GM10847 (cell line): ENCODE measurements around the gene CDON.

Experiments
- POLR2A ChIP-seq: IDR thresholded peaks from 2 replicates; pipeline ENCODE4 v1.6.1; 2011; ENCODE audit not compliant: insufficient read length; ENCODE audit errors: extremely low read depth

CDON gene

GRCh38 chr11:126061707-126062678 lies 673 bp downstream of the CDON start:
- no peak for TF ChIP-seq POLR2A

- no peak for TF ChIP-seq POLR2A
These were observed 1.9 kb downstream of the CDON start for GRCh38 chr11:126060757-126061171.

DNA sequence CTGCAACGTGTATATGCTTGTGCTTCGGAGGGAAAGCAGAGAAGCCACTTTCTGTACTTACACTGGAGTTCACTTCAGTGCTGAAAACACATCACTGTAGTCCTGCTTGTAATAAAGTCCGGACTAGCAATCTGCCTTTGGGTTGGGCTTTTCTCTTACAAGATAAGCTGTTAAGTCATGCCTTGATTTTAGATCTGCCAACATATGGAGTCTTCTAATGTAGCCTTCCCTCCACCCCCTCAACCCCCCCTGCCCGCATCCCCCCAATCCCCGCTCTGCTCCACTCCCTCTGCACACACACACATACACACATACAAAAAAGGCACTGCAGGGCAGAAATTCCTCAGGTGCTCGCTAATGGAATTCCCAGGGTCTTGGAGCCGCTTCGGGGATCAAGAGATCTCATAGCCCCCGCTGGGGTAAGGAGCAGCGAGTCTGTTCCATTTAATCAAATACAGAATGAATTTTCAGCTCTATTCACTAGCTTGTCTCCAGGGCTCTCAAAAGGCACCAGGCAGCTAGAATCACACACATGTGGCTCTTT lies 3.4 kb downstream of the CDON start:
- TF ChIP-seq POLR2A = no peak

DNA sequence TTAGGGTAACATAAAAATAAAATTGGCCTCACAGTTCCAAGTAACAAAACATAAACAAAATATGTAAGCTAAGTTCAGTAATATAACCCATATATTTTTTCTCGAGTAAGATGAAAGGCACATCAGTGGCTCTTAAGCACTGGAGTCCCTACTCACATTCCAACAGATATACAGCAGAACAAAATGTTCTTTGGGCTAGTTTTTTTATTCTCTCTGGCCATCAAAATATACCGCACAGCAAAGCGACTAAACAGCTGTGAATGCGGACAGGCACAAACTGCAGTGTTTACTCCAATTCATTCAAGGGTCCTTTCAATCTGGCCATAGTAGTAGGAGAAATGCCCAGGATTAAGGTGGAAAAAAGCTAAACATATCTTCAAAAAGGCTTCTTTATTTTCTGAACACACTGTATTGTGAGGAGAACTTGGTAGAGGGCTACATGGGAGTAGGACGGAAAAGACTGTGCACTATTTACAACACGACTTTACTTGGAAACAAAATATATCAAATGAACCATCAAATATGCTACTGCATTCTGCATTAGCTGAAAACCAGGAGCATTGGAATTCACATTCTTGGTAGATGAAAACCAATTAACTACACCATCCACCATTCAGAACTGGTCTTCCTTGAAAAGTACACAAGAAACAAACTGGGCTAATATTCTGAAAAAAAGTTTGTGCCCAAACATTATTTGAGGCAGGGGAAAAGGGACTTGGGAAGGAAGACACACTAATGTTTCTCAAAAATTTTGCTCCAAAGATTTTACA lies 4.4 kb downstream of the CDON start:
- no peak for TF ChIP-seq POLR2A

- no peak for TF ChIP-seq POLR2A
These were observed 7.8 kb downstream of the CDON start for GRCh38 chr11:126054882-126055281.

GRCh38 chr11:126054408-126054807 lies 8.3 kb downstream of the CDON start:
- no peak for TF ChIP-seq POLR2A

GRCh38 chr11:126053415-126054286 lies 9.0 kb downstream of the CDON start:
- no peak for TF ChIP-seq POLR2A

- TF ChIP-seq POLR2A = no peak
These were observed 11.5 kb downstream of the CDON start for GRCh38 chr11:126051117-126051516.

GRCh38 chr11:126049159-126049558 lies 13.5 kb downstream of the CDON start:
- no peak for TF ChIP-seq POLR2A

GRCh38 chr11:126048197-126048596 lies 14.5 kb downstream of the CDON start:
- TF ChIP-seq POLR2A = no peak

DNA sequence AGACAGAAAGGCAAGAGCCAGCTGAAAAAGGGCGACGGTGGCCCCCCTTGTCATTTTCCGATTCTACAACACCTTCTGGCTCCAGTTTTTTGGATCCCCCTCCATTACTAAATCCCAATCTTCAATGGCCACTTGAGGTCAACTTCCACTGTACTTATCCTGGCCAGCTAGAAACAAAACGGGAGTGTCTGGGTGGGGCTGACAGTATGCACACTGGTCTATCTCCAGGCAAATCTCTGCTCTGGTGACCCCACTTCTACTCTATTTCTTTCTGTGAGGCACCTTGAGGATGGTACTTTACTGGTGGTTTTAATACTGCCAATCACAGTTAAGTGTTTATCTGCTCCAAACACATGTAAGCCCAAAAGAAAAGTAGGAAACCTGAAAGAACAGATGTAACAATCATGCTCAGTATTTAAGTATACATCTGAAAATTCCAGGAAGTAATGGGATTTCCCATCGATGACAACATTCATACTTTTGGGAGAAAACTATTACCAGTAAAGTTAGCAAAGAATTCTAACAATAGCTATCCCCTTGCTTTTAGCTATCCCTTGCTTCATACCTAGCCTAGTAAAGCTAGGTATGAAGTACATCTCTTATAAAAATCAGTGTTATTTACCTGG lies 16.0 kb downstream of the CDON start:
- no peak for TF ChIP-seq POLR2A

- TF ChIP-seq POLR2A = no peak
These were observed 23.0 kb downstream of the CDON start for GRCh38 chr11:126039485-126040271.

- no peak for TF ChIP-seq POLR2A
These were observed 26.9 kb downstream of the CDON start for GRCh38 chr11:126035718-126036117.
